ENCODE results near the gene MTMR3.
"Not testable (repeated sequence)": the region's sequence is repeated elsewhere in the genome, so short reads cannot be mapped to it uniquely, and the experiment has no call there.

Gene MTMR3

DNA sequence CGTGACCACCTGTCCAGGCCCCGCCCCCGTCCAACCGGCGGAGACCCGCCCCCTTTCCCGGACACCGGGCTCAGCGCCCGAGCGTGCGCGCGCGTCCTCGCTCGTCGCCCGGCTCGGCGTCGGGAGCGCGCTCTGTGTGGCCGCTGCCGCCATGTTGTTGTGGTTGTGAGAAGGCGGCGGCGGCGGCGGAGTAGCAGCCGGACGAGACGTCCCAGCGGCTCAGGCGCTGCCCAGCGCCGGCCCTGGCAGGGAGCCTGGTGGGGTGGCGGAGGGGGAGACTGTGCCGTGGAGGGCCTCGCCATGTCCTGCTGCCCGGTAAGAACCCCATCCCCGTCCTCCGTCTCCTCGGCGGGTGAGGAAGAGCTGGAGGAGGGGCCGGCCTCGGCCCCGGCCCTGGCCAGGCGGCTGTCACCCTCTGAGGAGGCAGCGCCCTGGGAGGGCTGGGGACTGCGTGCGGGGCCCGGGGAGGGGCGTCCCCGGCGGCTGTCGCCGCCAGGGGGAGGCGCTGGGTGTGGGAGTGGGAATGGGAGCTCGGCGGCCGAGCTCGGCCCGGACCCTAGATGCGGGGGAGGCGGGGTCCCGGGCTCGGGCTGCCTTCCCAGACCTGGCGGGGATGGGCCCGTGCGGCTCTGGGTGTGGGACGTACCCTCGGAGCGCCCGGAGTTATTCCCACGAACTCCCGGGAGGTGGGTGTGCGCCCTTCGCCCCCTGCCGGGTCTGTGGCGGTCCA, at the start of gene MTMR3:
Gene MTMR3 (plus strand): TSS at position 130 of the 730 bp plus-strand sequence. CDS start 87,886 bp downstream, outside the sequence.
- H3K27me3 ChIP-seq (ENCODE audit: low read depth, low read length), result no peaks in the 10 kb centered on the region
- H3K9me3 ChIP-seq (ENCODE audit: control insufficient read depth in 1 of 2, low read length in 2 of 2), result no peaks in the 10 kb centered on the region
- no peaks in the 10 kb centered on the region for H3K36me3 ChIP-seq (ENCODE audit: control insufficient read depth in 1 of 2, insufficient read depth in 2 of 2, low read length in 2 of 2)
- H3K4me3 ChIP-seq (ENCODE audit: low read depth in 1 of 2, low read length in 2 of 2), result peak within 1 kb of the TSS; percentile 84 to 94
- H3K27ac ChIP-seq (ENCODE audit: low read length), result peak within 1 kb of the TSS; percentile 75
- H3K4me1 ChIP-seq (ENCODE audit: control insufficient read depth in 1 of 2, insufficient read depth in 2 of 2, low read length in 2 of 2), result peaks cover 4 to 37% of the 10 kb centered on the region in 2 donors

DNA sequence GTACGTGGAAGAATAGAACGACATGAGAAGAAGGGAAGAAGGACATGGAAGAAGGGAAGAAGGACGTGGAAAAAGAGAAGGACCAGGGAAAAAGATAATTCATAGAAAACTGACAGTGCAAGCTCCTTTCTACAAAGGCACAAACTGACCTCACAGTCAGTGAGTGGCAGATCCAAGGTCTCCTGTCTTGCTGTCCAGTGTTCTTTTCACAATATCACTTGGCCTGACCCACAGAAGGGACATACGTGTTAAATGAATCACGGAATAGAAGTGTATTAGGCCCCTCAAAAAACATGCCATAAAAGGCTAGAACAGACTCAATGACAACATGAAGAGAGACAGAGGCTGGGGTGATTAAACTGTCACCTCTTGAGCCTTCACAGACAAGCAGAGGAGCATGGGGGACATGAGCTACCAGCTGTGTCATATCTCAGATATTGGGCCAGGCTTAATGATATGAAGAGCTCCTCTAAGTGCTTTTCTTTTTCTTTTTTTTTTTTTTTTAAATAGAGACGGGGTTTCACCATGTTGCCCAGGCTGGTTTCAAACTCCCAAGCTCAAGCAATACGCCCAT, 49.5 kb upstream of the MTMR3 start:
- H3K9me3 ChIP-seq (ENCODE audit: control insufficient read depth in 1 of 2, low read length in 2 of 2), result no peaks in the 10 kb centered on the region
- H3K4me3 ChIP-seq (ENCODE audit: low read depth in 1 of 2, low read length in 2 of 2), result no peak overlapping the region
- no peak overlapping the region for H3K27ac ChIP-seq (ENCODE audit: low read length)
- peaks cover 0 to 14% of the 10 kb centered on the region in 2 donors for H3K4me1 ChIP-seq (ENCODE audit: control insufficient read depth in 1 of 2, insufficient read depth in 2 of 2, low read length in 2 of 2)
- H3K27me3 ChIP-seq (ENCODE audit: low read depth, low read length), result no peaks in the 10 kb centered on the region
- H3K36me3 ChIP-seq (ENCODE audit: control insufficient read depth in 1 of 2, insufficient read depth in 2 of 2, low read length in 2 of 2), result peaks cover 31 to 41% of the 10 kb centered on the region in 2 donors

DNA sequence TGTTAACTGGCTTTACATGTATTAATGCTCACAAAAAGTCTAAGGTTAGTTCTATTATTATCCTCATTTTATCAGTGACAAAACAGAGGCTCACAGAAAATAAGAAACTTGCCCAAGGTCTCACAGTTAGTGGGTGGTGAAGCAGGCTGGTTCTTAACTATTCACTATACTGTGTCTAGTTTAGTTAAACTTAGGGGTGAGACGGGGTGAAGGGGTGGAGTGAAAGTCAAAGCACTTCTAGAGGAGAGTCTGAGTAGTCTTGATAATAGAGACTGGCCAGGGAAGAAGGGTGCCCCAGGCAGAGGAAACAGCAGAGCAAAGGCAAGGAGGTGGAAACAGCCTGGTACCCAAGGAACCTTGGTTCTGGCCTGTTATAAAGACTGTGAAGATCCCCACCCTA, 48.9 kb upstream of the MTMR3 start:
- H3K4me3 ChIP-seq (ENCODE audit: low read depth in 1 of 2, low read length in 2 of 2), result no peak overlapping the region
- H3K36me3 ChIP-seq (ENCODE audit: control insufficient read depth in 1 of 2, insufficient read depth in 2 of 2, low read length in 2 of 2), result peaks cover 29 to 35% of the 10 kb centered on the region in 2 donors
- H3K27me3 ChIP-seq (ENCODE audit: low read depth, low read length), result no peaks in the 10 kb centered on the region
- no peak overlapping the region for H3K27ac ChIP-seq (ENCODE audit: low read length)
- H3K4me1 ChIP-seq (ENCODE audit: control insufficient read depth in 1 of 2, insufficient read depth in 2 of 2, low read length in 2 of 2), result peaks cover 0 to 14% of the 10 kb centered on the region in 2 donors
- no peaks in the 10 kb centered on the region for H3K9me3 ChIP-seq (ENCODE audit: control insufficient read depth in 1 of 2, low read length in 2 of 2)

DNA sequence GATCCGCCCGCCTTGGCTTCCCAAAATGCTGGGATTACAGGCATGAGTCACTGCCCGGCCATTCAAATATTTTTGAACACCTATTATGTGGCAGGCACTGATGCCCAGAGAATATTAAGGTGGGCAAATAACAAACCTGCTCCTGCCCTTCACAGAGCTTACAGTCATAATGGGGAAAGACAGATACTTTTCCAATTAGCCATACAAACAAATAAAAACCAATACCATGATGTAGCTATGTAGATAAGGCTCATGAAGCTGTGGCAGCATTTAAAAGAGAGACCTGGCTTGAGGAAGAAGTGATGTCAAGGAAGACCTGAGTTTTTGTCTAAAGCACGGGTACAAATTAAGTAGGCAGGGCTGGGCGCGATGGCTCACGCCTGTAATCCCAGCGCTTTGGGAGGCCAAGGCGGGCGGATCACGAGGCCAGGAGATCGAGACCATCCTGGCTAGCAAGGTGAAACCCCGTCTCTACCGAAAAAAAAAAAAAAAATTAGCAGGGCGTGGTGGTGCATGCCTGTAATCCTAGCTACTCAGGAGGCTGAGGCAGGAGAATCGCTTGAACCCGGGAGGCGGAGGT, 46.1 kb upstream of the MTMR3 start:
- H3K9me3 ChIP-seq (ENCODE audit: control insufficient read depth in 1 of 2, low read length in 2 of 2); H3K27me3 ChIP-seq (ENCODE audit: low read depth, low read length); H3K27ac ChIP-seq (ENCODE audit: low read length): not testable (repeated sequence)
- Histone ChIP-seq H3K4me1 (ENCODE audit: control insufficient read depth in 1 of 2, insufficient read depth in 2 of 2, low read length in 2 of 2) (peaks cover 0 to 14% of the 10 kb centered on the region in 2 donors), H3K4me3 (ENCODE audit: low read depth in 1 of 2, low read length in 2 of 2) (peak overlapping the region in 1 of 2 donors; percentile 98), H3K36me3 (ENCODE audit: control insufficient read depth in 1 of 2, insufficient read depth in 2 of 2, low read length in 2 of 2) (peaks cover 10 to 17% of the 10 kb centered on the region in 2 donors)

DNA sequence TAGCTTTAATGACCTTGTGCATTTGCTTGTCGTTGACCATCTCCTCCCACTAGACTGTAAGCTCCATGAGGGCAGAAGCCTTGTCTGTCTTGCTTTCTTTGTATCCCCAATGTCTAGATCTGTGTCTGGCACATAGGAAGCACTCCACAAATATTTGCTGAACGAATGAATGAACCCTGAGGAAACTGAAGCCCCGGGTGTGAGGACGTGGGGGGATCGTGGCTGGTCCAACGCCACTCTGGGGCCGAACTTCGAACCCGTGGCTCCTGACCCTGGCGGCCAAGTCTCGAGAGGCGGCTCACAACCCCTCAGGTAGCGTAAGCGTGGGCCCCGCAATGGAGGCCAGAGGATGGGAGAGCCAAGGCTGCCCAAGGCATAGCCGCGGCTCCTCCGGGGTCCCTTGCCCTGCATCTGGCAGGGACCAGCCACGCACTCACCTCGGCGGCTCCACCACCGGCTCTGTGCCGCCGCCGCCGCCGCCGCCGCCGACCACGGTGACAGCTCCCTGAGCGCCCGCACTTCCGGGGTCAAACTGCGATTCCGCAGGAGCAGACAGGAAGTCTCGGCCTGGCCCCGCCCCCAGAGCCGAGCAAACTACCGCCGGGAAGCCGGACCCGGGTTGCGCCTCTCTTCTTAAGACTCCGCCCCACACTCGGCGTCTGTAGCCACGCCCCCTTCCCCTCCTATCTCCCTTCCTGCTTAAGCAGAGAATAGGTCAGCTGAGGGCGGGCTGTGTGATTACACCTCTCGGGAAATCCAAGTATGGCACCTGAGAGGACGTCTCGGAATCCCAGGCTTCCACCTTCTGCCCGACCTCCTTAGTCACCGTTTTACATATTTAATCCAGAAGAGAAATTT, 45.0 kb upstream of the MTMR3 start, which contains the start of gene ASCC2:
Gene ASCC2 (minus strand): TSS at position 534 of the 858 bp plus-strand sequence. CDS start 5,949 bp downstream, outside the sequence.
- Histone ChIP-seq H3K4me3 (ENCODE audit: low read depth in 1 of 2, low read length in 2 of 2) (peak within 1 kb of the TSS; percentile 98), H3K27me3 (ENCODE audit: low read depth, low read length) (no peaks in the 10 kb centered on the region), H3K36me3 (ENCODE audit: control insufficient read depth in 1 of 2, insufficient read depth in 2 of 2, low read length in 2 of 2) (peaks cover 5 to 16% of the 10 kb centered on the region in 2 donors), H3K9me3 (ENCODE audit: control insufficient read depth in 1 of 2, low read length in 2 of 2) (no peaks in the 10 kb centered on the region), H3K27ac (ENCODE audit: low read length) (peak within 1 kb of the TSS; percentile 77), H3K4me1 (ENCODE audit: control insufficient read depth in 1 of 2, insufficient read depth in 2 of 2, low read length in 2 of 2) (peaks cover 0 to 17% of the 10 kb centered on the region in 2 donors)

GRCh38 chr22:29838599-29838956, 44.4 kb upstream of the MTMR3 start:
- Histone ChIP-seq H3K27ac (ENCODE audit: low read length) (peak overlapping the region; percentile 70), H3K9me3 (ENCODE audit: control insufficient read depth in 1 of 2, low read length in 2 of 2) (no peaks in the 10 kb centered on the region), H3K4me3 (ENCODE audit: low read depth in 1 of 2, low read length in 2 of 2) (peak overlapping the region; percentile 63 to 98), H3K4me1 (ENCODE audit: control insufficient read depth in 1 of 2, insufficient read depth in 2 of 2, low read length in 2 of 2) (peaks cover 0 to 17% of the 10 kb centered on the region in 2 donors), H3K27me3 (ENCODE audit: low read depth, low read length) (no peaks in the 10 kb centered on the region), H3K36me3 (ENCODE audit: control insufficient read depth in 1 of 2, insufficient read depth in 2 of 2, low read length in 2 of 2) (peaks cover 0 to 10% of the 10 kb centered on the region in 2 donors)

DNA sequence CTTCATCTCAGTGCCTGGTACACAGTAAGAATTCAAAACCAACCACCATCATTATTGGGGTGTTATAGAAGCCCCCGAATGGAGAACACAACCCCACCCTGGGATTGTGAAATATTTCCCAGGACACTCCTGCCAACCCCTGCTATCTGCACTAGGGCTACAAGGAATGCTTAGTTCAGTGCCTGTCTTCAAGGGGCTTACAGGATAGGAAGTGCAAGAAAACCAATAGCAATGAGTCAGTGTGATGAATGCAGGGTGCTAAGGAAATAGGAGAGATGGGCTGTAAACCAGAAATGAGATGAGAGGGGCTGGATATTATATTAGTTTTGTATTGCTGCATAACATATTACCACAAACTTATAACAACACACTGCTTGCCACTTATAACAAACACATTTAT, 43.9 kb upstream of the MTMR3 start:
- H3K9me3 ChIP-seq (ENCODE audit: control insufficient read depth in 1 of 2, low read length in 2 of 2), result no peaks in the 10 kb centered on the region
- peaks cover 0 to 17% of the 10 kb centered on the region in 2 donors for H3K4me1 ChIP-seq (ENCODE audit: control insufficient read depth in 1 of 2, insufficient read depth in 2 of 2, low read length in 2 of 2)
- H3K27me3 ChIP-seq (ENCODE audit: low read depth, low read length), result no peaks in the 10 kb centered on the region
- peak overlapping the region in 1 of 2 donors; percentile 63 for H3K4me3 ChIP-seq (ENCODE audit: low read depth in 1 of 2, low read length in 2 of 2)
- H3K36me3 ChIP-seq (ENCODE audit: control insufficient read depth in 1 of 2, insufficient read depth in 2 of 2, low read length in 2 of 2), result peaks cover 0 to 5% of the 10 kb centered on the region in 2 donors
- H3K27ac ChIP-seq (ENCODE audit: low read length), result peak overlapping the region; percentile 70

DNA sequence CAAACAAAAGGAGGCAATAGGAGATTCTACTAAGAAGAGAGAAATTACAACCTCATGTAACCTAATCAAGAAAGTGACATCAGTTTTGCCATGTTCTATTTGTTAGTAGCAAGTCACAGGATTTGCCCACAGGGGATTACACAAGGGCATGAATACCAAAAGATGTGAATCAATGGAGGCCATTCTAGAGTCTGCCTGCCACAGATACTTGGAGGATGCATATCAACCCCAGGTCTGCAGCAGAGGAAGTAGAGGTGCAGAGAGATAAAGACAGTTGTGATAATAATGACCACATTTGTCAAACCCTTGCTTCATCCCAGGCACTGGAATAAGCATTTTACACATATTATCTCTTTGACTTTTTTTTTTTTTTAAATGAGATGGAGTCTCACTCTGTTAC, 42.5 kb upstream of the MTMR3 start:
- Histone ChIP-seq H3K27me3 (ENCODE audit: low read depth, low read length) (no peaks in the 10 kb centered on the region), H3K36me3 (ENCODE audit: control insufficient read depth in 1 of 2, insufficient read depth in 2 of 2, low read length in 2 of 2) (no peaks in the 10 kb centered on the region), H3K9me3 (ENCODE audit: control insufficient read depth in 1 of 2, low read length in 2 of 2) (no peaks in the 10 kb centered on the region)

DNA sequence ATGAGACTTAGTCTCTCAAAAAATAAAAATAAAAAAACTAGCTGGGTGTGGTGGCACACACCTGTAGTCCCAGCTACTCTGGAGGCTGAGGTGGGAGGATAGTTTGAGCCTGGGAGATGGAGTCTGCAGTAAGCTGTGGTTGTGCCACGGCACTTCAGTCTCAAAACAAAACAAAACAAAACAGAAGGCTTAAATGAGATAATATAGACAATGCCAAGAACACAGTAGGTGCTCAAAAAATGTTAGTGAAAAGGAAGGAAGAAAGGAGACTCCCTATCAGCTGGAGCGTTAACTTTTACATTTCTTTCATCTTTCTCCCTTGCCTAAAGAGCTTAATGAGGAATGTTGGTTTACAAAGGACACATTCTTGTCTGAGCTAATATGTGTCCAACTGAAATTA, 40.8 kb upstream of the MTMR3 start:
- Histone ChIP-seq H3K27ac (ENCODE audit: low read length) (no peak overlapping the region), H3K4me1 (ENCODE audit: control insufficient read depth in 1 of 2, insufficient read depth in 2 of 2, low read length in 2 of 2) (peaks cover 0 to 9% of the 10 kb centered on the region in 2 donors), H3K9me3 (ENCODE audit: control insufficient read depth in 1 of 2, low read length in 2 of 2) (peaks cover 0 to 8% of the 10 kb centered on the region in 2 donors), H3K36me3 (ENCODE audit: control insufficient read depth in 1 of 2, insufficient read depth in 2 of 2, low read length in 2 of 2) (no peaks in the 10 kb centered on the region), H3K4me3 (ENCODE audit: low read depth in 1 of 2, low read length in 2 of 2) (no peak overlapping the region), H3K27me3 (ENCODE audit: low read depth, low read length) (no peaks in the 10 kb centered on the region)

More for the DNA sequence above, 42.5 kb upstream of the MTMR3 start:
- Histone ChIP-seq H3K27ac (ENCODE audit: low read length) (no peak overlapping the region), H3K4me3 (ENCODE audit: low read depth in 1 of 2, low read length in 2 of 2) (no peak overlapping the region), H3K4me1 (ENCODE audit: control insufficient read depth in 1 of 2, insufficient read depth in 2 of 2, low read length in 2 of 2) (peaks cover 0 to 17% of the 10 kb centered on the region in 2 donors)

GRCh38 chr22:29842740-29843139, 40.2 kb upstream of the MTMR3 start:
- Histone ChIP-seq H3K4me1 (ENCODE audit: control insufficient read depth in 1 of 2, insufficient read depth in 2 of 2, low read length in 2 of 2) (peaks cover 0 to 4% of the 10 kb centered on the region in 2 donors), H3K27me3 (ENCODE audit: low read depth, low read length) (no peaks in the 10 kb centered on the region), H3K27ac (ENCODE audit: low read length) (no peak overlapping the region), H3K9me3 (ENCODE audit: control insufficient read depth in 1 of 2, low read length in 2 of 2) (peaks cover 0 to 8% of the 10 kb centered on the region in 2 donors), H3K4me3 (ENCODE audit: low read depth in 1 of 2, low read length in 2 of 2) (no peak overlapping the region), H3K36me3 (ENCODE audit: control insufficient read depth in 1 of 2, insufficient read depth in 2 of 2, low read length in 2 of 2) (no peaks in the 10 kb centered on the region)

- H3K9me3 ChIP-seq (ENCODE audit: control insufficient read depth in 1 of 2, low read length in 2 of 2), result peaks cover 0 to 8% of the 10 kb centered on the region in 2 donors
- H3K4me3 ChIP-seq (ENCODE audit: low read depth in 1 of 2, low read length in 2 of 2), result no peak overlapping the region
- H3K27ac ChIP-seq (ENCODE audit: low read length), result no peak overlapping the region
- no peaks in the 10 kb centered on the region for H3K36me3 ChIP-seq (ENCODE audit: control insufficient read depth in 1 of 2, insufficient read depth in 2 of 2, low read length in 2 of 2)
- H3K27me3 ChIP-seq (ENCODE audit: low read depth, low read length), result no peaks in the 10 kb centered on the region
- peaks cover 0 to 3% of the 10 kb centered on the region in 2 donors for H3K4me1 ChIP-seq (ENCODE audit: control insufficient read depth in 1 of 2, insufficient read depth in 2 of 2, low read length in 2 of 2)
Observed at GRCh38 chr22:29846290-29846689, 36.7 kb upstream of the MTMR3 start.
